ENCODE results near the gene CUL4A.

Gene CUL4A

GRCh38 chr13:113179374-113180230, 29.8 kb upstream of the CUL4A start:
- DNase-seq = no peak

DNA sequence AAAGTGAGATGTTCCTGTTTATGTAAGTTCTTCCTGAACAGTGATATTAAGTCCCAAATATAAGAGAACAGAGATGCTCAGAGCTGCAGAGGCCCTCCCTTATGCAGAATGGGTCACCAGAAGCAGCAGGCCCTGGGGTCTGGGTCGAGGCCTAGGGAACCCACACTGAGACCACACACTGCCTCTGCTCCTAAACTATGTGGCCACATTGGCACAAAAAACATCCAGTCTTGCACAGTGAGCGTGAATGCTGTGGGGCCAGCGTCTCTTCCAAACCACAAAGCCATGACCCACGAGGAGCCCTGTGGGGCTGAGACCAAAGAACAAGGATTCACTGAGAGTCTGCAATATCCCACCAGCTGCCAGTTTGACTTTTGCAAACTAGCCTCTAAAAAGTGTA, 27.4 kb upstream of the CUL4A start:
- DNase-seq = no peak

DNA sequence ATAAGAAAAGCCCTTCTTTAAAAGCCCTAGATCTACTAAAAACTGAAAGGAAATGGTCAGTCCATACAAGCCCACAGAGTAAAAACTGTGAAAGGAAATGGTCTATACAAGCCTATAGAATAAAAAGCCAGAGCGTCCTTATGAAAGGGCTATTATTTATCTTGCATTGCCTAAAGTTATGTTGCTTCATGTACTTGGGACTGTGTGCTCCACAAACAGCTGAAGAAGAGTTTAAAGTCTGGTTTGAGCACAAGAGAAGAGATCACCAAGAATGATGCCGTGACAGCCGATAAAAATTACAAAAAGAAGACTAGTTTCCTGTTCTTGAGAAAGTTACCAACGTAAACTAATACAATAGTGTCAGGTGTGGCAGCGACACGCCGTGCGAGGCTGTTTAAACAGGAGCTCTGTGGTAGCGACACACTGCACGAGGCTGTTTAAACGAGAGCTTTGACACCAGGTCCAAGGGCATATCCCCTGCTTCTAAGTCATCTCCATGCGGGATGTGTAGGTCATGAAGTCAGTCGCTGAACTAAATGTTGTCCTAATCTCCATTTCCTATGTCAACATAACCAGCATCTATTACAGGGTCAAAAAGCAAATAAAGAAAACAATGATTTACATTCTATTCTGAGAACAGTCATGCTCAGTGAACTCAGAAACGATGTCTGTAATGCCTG, 25.8 kb upstream of the CUL4A start:
- no peak for DNase-seq

DNA sequence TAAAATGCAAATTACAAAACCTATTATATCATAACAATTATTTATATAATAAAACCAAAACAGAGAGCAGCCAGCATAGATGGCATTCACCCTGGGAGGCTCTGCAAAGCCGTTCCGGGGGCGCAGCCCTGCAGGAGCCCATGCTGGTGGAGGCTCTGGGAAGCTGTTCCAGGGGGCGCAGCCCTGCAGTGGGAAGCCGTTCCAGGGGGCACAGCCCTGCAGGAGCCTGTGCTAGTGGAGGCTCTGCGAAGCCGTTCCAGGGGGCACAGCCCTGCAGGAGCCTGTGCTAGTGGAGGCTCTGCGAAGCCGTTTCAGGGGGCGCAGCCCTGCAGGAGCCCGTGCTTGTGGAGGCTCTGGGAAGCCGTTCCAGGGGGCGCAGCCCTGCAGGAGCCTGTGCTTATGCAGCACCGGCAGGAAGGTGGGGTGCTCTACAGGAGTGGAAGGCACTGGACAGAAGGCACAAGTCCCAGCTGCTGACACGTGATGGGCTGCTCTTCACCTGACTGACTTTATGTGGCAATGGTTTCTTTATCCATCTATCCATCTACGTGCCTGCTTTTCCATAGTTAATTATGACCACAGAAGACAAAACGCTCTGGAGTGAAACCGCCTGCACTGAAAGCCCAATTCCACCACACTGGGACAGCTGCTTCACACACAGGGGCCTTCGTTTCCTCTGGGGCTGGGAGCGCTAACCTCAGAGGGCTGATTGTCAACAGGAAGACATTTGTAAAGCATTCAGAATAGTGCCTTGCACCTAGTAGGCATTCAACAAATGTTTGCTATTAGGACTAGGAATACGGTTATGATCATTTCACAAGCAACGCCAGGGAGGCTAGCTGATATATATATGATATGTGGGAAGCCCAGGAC, 24.6 kb upstream of the CUL4A start:
- DNase-seq = no peak

DNA sequence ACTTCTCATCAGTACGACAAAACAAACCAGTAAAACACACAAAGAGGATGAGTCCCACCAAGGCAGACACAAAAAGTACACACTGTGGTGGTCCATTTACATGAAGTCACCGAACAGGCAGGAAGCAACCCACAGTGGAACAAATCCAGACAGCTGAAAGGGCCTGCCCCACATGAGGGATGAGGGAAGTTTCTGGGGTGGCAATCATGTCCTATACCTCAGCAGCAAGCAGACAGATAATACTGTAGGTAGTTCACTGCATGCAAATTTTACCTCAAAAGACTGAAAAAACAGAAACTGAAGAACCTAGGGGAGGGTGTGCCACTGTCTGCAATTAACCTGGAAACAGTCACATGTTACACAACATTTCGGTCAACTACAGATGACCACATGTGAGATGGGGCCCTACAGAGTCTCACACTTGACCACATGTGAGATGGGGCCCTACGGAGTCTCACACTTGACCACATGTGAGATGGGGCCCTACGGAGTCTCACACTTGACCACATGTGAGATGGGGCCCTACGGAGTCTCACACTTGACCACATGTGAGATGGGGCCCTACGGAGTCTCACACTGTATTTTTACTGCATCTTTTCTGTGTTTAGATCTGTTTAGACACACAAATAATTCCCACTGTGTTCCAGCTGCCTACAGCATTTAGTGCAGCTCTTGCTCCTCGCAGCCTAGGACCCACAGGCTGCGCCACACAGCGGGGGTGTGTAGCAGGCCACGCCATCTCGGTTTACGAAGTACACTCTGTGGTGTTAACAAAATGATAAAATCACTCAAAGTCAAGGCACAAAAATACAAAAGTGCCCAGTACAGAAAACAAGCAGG, 23.1 kb upstream of the CUL4A start:
- no peak for DNase-seq

GRCh38 chr13:113187263-113187669, 22.1 kb upstream of the CUL4A start:
- no peak for DNase-seq

DNA sequence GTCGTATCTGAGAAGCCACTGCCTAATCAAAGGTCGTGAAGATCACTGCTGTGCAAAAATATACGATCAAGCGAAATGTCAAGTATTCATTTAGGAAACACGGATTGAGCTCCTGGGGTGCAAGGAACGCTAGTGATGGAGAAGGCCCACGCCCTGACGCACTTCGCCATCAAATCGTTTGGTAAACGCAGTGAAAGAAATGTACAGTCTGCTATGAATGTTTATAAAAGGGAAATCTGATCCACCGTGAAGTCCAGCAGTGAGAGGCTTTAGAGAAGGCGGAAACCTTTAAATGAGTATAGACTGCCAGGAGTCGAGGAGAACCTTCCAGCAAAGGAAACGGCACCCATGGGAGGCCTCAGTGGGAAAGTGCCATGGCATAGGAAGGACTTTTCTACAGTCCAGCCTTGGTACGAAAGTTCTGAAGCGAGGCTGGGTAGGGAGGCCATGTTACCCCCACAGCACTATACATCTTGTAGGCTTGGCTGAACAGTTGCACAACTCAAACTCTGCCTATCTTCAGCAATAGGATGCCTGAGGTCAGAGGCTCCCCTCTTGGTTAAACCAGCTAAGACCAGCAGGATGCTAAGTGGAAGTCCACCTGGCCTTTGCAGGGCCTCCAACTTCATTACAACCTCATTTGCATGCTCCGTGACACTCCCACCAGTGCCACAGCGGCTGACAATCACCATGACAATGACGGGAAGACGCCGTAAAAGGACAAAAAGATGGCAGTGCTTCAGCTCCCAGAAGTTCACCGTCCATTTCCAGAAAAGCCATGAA, 21.3 kb upstream of the CUL4A start:
- DNase-seq = no peak

- no peak for DNase-seq
These were observed 19.2 kb upstream of the CUL4A start for GRCh38 chr13:113190181-113190580.

- DNase-seq = no peak
These were observed 17.1 kb upstream of the CUL4A start for GRCh38 chr13:113192279-113192678.

DNA sequence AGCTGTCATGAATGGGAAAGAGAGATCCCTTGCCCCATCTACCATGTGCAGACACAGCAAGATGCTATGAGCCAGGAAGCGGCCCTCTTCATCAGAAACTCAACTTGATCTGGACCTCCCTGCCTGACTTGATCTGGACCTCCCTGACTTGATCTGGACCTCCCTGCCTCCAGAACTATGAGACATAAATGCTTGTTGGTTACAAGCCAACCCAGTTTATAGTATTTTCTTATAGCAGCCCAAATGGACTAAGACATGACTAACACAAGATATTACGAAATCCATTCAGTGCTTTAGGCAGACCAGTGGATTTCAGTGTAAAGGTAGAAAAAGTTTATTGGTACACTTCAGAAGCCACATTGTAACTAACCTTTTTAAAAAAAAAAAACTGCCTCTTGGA, 16.5 kb upstream of the CUL4A start:
- no peak for DNase-seq

GRCh38 chr13:113195360-113195759, 14.1 kb upstream of the CUL4A start:
- DNase-seq = no peak

GRCh38 chr13:113196970-113197737, 12.3 kb upstream of the CUL4A start:
- DNase-seq = no peak

DNA sequence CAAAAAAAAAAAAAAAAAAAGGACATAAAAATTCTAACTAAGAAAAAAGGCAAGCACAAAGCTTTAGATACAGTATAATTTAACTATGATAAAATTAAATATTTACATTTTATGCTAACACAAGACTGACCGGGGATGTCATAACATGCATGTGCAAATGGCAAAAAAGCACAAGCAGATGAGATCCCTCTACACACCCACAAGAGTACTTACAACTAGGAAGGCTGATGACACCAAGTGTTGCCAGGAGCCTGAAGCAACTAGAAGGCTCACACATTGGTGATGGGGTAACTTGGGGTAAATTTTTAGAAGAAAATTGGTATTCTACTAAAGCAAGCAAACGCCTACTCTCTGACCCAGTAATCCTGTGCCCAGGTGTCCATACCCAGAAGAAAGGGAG, 7.6 kb upstream of the CUL4A start:
- DNase-seq = no peak

DNA sequence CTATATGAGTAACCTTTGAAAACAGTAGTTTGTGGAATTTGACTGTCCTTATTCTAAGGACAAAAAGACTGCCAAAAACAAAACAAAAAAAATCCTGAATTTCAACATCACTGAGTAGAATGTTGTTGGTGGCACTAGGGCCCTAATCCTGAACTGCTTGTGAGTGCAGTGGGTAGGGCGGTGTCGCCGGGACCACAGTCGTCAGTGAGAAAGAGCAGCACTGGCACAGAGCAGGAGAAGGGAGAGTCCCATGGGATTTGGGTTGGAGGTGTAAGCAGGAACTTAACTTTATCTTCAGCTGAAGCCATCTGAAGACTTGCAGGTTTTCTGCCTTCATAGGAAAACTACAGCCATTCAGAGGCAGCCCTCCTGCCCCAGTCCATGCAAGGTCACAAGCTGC, 6.5 kb upstream of the CUL4A start:
- DNase-seq = no peak

DNA sequence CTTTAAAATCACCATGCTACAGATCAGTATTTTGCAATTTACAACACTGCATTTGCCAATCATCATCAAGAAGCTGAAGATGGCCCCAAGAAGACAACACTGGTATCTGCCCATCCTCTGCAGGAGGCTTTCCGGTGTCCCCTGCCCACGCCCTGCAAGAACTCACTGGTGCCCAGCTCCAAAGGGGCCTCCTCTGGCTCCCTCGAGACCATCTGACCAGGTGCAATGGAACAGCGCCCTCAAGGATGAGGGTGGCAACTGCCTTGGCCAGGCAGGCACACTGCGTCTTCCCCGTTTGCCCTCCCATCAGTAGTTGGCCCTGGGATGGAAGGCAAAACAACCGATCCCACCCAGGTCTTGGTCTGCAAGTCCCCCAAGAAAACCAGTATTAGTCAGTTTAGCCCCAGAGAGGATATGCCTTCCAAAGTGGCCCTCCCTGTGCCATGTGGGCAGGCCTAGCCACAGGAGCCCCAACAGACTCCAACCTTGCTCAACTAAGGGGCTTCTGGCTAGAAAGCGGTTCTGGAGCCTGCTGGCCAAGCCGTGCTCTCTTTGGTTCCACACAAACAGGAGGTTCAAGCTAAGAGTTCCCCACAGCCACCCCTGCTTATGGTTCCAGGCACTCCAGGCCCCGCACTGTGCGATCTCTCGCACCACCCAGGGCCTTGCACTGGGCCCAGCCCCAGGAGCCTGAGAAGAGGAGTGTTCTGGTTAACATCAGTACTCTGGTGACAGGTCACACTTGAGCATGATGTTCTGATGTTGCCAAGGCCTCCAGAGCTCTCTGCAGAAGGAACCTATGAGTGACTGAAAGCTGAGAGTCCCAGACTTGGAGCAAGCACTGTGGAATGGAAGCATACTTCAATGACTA, 5.7 kb upstream of the CUL4A start:
- DNase-seq = no peak

GRCh38 chr13:113204378-113204734, 5.1 kb upstream of the CUL4A start:
- DNase-seq = no peak

GRCh38 chr13:113205428-113205931, 3.9 kb upstream of the CUL4A start:
- no peak for DNase-seq

DNA sequence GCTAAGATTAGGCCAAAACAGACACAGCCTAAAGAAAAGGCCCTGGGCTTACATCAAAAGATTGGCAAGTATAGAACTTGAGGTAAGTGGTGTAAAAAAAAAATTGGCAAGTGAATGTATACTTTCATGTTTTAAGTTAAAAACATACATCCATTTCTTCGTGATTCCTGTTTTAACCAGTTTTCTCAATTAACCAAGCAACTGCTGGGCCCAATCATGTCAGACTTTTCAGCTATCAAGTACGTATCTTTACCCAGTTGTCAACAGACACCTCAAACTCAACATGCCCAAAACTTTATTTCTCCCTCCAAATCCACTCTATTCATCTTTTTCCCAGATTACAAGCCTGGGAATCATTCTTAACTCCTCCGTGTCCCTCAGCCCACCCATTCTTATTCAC, 2.0 kb upstream of the CUL4A start:
- no peak for DNase-seq

DNA sequence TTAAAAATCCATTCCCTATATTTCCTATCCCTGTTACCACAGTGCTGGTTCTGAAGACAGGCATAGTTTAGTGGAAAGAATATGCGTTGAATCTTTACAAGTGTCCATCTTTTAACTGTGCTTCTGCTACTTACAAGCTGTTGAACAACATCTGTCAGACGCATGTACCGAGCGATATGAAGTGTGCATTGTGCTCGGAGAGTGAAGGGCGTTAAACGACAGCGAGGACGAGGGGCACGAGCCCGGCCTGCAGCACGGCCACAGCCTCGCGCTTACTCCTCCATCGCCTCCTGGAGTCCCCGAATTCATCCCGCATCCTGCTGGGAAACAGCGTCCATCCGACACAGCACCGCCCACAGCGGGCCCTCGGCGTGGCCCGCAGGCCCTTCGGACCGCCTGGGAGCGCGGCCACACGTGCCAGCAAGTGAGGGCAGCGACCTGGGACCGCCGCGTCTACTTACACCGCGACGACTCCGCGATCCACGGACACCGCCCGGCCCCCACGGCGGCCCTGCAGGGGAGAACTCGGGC, 1.5 kb upstream of the CUL4A start:
- DNase-seq = no peak
